DMS53 treated with DMSO at 0.1 percent for 48 hours (cell line): ENCODE data around the gene NKAPL.

Source experiments
- DNase-seq: peaks from one replicate; lab custom pipeline; 2025; ENCODE audit not compliant: unreplicated experiment; lab: John Stamatoyannopoulos, UW

NKAPL gene

DNA sequence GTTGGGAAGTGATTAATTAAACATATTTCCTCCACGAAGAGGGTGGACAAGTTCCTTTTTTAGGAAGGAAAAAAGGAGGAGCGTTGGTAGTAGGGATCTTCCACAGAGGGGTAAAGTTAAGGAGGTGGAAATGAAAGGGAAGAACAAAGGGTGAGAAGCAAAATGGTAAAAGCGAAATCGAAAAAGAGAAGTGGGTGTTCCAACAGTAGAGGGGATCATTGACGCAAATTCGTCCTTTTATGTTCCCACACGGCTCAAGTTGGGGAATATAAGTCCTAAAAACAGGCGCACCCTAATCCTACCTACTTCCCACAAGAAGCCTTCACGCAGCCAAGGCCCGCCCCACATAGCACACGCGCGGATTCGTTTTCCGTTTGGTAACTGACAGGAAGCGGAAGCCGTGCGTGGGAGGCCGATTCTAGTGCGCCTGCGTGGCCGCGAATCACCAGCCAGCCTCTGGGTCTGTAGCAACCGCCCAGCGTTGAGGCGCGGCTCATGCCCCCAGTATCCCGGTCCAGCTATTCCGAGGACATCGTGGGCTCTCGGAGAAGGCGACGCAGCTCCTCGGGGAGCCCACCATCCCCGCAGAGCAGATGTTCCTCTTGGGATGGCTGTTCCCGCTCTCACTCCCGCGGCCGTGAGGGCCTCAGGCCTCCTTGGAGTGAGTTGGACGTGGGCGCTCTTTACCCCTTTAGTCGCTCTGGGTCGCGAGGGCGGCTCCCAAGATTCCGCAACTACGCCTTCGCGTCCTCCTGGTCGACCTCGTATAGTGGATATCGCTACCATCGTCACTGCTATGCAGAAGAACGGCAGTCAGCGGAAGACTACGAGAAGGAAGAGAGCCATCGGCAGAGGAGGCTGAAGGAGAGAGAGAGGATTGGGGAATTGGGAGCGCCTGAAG, at the start of gene NKAPL:
NKAPL (plus strand) TSS at position 421 of the 901 bp plus-strand sequence; CDS start at position 496, 75 bp downstream.
- DNase-seq: no peak

- DNase-seq: no peak
Measured at GRCh38 chr6:28209753-28210535, 49.2 kb upstream of the NKAPL start.

DNA sequence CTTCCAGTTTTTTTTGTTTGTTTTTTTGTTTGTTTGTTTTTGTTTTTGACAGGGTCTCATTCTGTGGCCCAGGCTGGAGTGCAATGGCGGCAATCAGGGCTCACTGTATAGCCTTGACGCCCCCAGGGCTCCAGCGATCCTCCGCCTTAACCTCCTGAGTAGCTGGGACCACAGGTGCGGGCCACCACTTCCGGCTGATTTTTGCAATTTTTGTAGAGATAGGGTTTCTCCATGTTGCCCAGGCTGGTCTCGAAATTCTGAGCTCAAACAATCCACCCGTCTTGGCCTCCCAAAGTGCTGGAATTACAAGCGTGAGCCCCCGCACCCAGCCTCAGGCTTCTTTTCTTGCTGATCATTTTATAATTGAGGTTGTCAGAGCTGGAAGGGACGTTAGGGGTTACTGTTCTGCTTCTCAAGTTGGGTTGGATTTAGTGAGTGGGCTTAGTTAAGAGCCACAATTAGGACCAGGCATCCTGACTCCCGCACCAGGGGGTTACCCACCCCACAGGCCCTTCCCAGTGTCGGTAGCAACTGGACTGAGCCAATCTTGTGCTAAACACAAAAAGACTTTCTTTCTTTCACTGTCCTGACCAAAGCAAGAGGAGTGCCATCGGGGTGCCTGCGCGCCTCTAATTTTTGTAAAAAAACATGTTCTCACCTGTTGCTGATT, 47.1 kb upstream of the NKAPL start:
- DNase-seq: no peak

GRCh38 chr6:28212510-28213212, 46.4 kb upstream of the NKAPL start:
- DNase-seq: peak; percentile 84

- DNase-seq: no peak
Measured at GRCh38 chr6:28213213-28213523, 45.9 kb upstream of the NKAPL start.

DNA sequence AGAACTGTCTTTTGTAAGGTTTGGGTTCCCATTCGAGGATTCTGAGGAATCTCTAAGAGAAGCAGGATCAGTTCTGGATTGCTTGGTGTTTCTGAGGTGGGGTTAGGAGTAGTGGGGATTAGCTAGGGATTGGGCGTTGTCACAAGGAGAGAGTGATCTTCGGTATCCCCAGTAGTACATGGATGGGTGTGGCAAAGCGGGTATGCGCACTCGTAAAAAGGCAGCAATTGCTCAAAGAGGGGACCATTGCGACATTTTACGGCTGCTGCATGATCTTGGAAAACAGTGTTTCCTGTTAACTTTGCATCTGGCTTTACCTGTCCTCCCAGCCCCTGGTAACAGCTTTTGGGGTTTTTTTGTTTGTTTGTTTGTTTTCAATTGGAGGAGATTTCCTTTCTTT, 43.7 kb upstream of the NKAPL start:
- no peak for DNase-seq

DNA sequence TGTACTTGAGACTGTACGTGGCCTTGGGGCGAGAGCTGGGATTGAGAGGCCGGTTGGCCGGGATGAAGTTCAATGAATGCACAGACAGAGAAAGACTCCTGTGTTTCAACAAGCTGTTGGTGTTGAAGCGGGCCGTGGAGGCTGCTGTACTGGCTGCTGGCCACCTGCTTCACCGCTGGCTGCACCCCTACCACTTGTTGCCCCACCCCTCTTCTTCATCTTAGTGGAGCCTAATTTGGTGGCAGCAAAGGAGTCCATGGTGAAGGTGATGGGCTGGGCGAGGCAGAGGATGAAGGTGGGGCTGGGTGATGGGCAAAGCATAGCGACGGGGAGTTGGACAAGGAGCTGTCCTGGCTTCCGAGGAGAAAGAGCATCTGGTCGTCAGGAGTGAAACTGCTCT, 41.2 kb upstream of the NKAPL start:
- DNase-seq: no peak

GRCh38 chr6:28218312-28219248, 40.5 kb upstream of the NKAPL start:
- DNase-seq: peak; percentile 69

- no peak for DNase-seq
Measured at GRCh38 chr6:28220257-28221133, 38.6 kb upstream of the NKAPL start.

GRCh38 chr6:28224131-28225055, 34.7 kb upstream of the NKAPL start:
- no peak for DNase-seq

DNA sequence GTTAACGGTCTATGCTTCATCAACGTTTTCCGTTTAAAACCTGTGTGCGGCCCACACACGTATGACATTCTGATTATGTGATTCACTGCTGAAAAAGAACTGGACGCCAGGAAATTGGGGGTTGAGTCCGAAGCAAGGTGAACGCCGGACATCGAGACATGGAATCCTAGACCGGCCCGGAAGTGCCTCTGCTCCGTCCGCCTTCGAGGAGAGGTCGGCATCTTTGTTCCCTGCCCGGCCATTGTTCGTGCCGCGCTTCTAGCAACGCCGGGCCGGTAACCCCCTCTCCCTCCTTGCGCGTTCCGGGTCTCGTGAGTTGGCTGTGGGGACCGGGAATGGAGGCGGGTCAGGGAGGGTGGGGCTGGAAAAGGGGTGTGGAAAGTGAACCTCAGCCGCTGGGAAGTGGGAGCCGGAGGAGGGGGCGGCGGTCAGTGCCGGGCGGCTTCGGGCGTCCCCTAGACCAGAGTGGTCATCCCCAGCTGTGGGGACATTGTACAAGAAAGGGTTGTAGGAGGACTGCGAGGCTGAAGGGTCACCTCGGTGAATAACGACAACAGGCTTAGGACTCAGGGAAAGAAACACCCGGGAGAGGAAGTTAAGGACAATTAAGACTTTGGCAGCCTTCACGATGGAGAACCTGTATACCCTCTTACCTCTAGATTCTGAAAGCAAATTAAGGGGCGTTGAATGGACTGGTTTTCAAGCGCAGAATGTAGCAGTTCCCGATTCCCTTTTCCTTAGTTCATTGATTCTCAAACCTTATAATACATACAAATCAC, 33.9 kb upstream of the NKAPL start, which contains the start of gene ZSCAN9:
ZSCAN9 (plus strand) TSS at position 220 of the 779 bp plus-strand sequence. CDS start 1,810 bp downstream, outside the sequence.
- DNase-seq: peak; percentile 80

- no peak for DNase-seq
Measured at GRCh38 chr6:28226460-28226859, 32.6 kb upstream of the NKAPL start.

- DNase-seq: no peak
Measured at GRCh38 chr6:28232785-28233184, 26.3 kb upstream of the NKAPL start.

GRCh38 chr6:28235912-28236452, 23.1 kb upstream of the NKAPL start:
- DNase-seq: no peak

DNA sequence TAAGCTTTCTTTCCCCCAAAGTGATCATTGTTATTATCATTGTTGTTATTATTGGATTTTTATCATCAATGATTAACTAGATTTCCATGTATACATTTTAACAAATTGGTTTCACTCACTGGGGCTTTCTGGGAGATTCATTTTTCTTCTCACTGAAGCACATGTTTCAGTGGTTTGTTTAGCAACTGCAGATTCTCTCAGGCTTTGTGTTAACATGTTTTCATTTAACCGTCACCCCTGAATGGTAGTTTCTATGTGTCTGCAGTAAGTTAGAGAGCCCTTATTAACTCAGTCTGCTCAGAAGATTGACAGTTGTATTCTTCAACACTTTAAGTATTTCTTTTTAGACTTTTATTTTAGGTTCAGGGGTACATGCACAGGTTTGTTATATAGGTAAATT, 19.5 kb upstream of the NKAPL start:
- DNase-seq: no peak

GRCh38 chr6:28240471-28240870, 18.6 kb upstream of the NKAPL start:
- no peak for DNase-seq

- no peak for DNase-seq
Measured at GRCh38 chr6:28243946-28244345, 15.2 kb upstream of the NKAPL start.
